Skeletal muscle satellite cell (primary cell): ENCODE measurements around the gene MANSC1. TPM values are rescaled to one million over a fixed set of nuclear protein-coding genes. Genes with fewer than 3 reads are reported as not detected.

Experiments
- H3K27me3 ChIP-seq: 2 replicates; pipeline ENCODE4 v1.7.0; 2013; ENCODE audit warnings: low read length; ENCODE audit not compliant: control insufficient read depth, insufficient read depth
- H3K36me3 ChIP-seq: 2 replicates; pipeline ENCODE4 v1.7.0; 2013; ENCODE audit warnings: mild to moderate bottlenecking, control low read depth, low read length; ENCODE audit not compliant: insufficient read depth
- H3K4me1 ChIP-seq: 2 replicates; pipeline ENCODE4 v1.7.0; 2013; ENCODE audit warnings: low read length; ENCODE audit not compliant: control insufficient read depth, insufficient read depth
- H3K4me2 ChIP-seq: 2 replicates; pipeline ENCODE4 v1.7.0; 2013; ENCODE audit warnings: mild to moderate bottlenecking, low read length
- H3K4me3 ChIP-seq: 2 replicates; pipeline ENCODE4 v1.7.0; 2013; ENCODE audit warnings: low read length
- H3K9ac ChIP-seq: 2 replicates; pipeline ENCODE4 v1.7.0; 2013; ENCODE audit warnings: mild to moderate bottlenecking, low read depth, low read length, moderate library complexity
- H3K9me3 ChIP-seq: replicated peaks from 2 replicates; pipeline ENCODE4 v1.7.0; 2013; ENCODE audit warnings: mild to moderate bottlenecking, control low read depth, low read length
- total RNA-seq: library from RNA; depleted of rRNA; stranded (reverse); fragments of >200 nt; gene quantifications from 2 replicates; pipeline ENCODE4 v1.2.3, GENCODE V29; 2012; rRNA removed

MANSC1 gene
- 2.0 and 2.4 TPM in 2 replicates for total RNA-seq

DNA sequence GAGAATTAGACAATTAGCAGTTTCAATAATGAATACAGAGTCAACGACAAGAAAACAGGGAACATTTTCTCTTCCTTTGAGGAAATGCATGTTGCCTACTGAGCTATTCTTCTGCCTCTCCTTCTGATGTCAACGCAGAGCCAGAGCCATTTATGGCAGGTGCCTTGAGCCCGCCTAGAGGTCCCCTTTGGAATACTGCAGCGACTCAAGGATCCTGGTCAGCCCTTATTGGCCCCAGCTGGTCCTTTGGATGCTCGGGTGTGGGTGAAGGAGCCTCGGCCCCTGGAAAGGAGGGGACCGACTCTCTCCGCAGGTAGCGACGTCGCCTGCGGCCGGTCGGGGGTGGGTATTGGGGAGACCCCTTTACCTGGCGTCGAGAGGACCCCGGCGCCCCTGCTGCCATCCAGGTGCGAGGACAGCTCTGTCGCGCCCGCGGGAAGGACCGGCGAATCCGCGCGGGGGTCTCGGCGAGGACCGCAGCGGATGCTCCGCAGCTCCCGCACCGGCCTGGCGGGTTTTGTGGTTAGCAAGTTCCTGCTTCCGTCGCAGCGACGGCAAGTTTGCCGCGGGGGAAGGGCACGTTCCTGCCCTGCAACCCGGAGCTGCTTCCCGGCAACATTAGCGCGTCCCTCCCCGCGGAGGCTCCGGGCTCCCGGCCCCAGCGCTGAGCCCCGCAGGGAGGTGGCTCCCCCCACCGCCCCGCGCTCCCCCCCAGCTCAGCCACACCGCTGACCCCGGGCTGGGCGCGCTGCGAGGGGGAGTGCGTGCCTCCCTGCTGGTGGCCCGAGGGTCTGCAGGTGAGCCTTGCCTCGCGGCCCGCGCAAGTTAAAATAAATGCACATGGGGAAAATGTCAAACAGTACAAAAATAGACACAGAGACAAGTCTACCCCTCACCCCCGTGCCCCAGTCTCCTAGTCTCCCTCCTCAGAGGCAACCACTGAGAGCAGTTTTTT, at the start of gene MANSC1:
Gene MANSC1, minus strand, starts transcription at position 532 of the 955 bp plus-strand sequence. CDS start 6,928 bp downstream, outside the sequence.
- Histone ChIP-seq H3K4me1 (no peaks in the 10 kb centered on the region), H3K27me3 (peaks cover 3% of the 10 kb centered on the region), H3K36me3 (no peaks in the 10 kb centered on the region), H3K4me3 (peak within 1 kb of the TSS; percentile 75), H3K4me2 (peak within 1 kb of the TSS; percentile 97), H3K9ac (peak within 1 kb of the TSS; percentile 71), H3K9me3 (no peaks in the 10 kb centered on the region)

DNA sequence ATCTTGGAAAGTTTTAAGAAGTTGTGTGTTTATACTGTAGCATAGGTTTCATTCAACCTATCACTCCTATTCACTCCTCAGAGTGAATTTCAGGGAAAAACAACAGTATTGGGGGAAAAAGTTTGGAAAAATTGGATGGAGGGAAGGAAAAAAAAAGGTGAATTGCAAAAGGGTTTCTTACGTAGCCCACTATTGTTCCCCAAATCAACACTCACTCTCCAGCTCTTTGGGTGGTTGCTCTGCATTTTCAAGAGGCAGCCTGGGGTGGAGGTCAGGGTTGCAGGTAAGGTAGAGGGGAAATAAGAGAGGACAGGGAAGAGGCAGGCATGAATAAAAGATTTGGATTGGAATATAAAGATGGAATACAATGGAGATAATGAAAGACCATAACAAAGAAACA, 49.1 kb upstream of the MANSC1 start:
- H3K9me3 ChIP-seq, result no peaks in the 10 kb centered on the region
- no peak overlapping the region for H3K4me2 ChIP-seq
- H3K9ac ChIP-seq, result no peak overlapping the region
- H3K27me3 ChIP-seq, result no peaks in the 10 kb centered on the region
- peaks cover 22% of the 10 kb centered on the region for H3K4me1 ChIP-seq
- no peaks in the 10 kb centered on the region for H3K36me3 ChIP-seq
- H3K4me3 ChIP-seq, result no peak overlapping the region

DNA sequence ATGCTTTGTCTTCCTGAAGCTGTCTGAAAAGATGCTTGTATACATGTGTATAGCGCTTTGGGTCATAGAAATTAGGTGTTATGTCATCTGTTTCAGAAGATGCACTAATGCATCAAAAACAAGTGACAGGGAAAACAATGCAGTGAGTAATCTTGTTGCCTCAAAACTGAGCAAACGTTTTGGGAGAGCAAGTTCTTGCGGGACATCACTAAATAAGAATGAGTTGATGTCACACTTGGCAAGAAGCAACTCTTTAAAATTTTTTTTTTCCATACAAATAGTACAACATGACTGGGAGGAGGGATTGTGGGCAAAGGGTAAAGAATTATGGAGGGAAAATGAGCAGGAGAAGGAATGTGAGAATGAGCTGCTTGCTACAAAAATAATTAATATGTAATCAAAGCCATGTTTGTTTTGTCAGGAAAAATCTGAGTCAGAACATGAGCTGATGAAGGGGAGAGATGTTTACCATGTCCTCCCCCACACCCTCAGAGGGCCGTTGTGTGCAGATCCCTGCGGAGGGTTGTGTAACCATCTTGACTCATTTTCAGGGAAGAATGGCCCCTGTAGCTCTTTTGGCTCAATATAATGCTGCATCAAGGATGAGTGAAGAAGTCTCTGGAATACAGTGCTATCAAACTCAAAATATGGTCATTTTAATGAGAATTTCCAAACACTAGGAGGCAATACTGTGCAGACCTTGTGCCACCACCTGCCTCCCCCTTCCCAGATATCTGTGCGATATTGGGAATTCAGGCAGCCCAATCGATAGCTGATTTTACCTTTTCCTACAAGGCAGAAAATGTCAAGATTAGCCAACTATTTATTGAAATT, 48.2 kb upstream of the MANSC1 start:
- Histone ChIP-seq H3K9ac (no peak overlapping the region), H3K4me2 (peak overlapping the region; percentile 70), H3K27me3 (no peaks in the 10 kb centered on the region), H3K4me3 (peak overlapping the region; percentile 32), H3K36me3 (no peaks in the 10 kb centered on the region), H3K9me3 (no peaks in the 10 kb centered on the region), H3K4me1 (peaks cover 22% of the 10 kb centered on the region)

DNA sequence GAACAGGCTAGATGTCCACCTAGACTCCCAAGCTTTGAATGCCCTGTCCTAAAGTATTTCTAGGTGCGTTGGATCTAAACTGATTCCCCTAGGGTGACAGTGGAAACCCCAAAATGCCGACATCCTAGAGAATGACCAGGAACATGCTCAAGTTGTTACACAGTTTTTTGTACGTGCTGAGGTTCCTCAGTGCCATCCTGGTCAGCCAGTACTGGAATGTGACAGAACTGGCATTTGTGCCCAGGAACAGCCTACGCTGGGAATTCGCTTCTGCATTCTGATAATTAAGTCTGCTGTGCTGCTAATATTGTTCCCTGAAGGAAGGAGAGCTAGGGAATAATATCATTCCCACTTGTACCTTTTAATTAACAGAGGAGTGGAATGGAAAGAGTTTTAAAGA, 47.1 kb upstream of the MANSC1 start:
- no peak overlapping the region for H3K9ac ChIP-seq
- H3K4me2 ChIP-seq, result no peak overlapping the region
- H3K9me3 ChIP-seq, result no peaks in the 10 kb centered on the region
- H3K4me3 ChIP-seq, result no peak overlapping the region
- H3K27me3 ChIP-seq, result no peaks in the 10 kb centered on the region
- H3K36me3 ChIP-seq, result no peaks in the 10 kb centered on the region
- peaks cover 22% of the 10 kb centered on the region for H3K4me1 ChIP-seq

DNA sequence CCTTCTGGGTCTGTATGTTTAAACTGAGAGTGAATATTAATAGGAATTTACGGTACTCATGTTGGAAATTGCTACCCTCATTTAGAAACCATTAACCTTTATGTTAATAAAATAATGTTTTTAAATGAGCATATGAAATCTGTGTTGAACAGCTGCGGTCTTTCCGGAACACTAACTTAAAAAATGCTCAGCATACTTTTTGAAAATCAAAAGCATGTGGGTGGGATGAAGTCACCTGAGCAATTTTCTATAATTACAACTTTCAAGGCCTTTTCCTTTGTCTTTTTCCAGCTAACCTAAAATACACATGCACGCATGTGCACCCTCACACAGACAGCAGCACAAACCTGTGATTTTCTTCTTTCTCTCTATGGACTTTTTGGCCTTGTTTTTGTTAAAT, 46.7 kb upstream of the MANSC1 start:
- no peaks in the 10 kb centered on the region for H3K36me3 ChIP-seq
- H3K4me3 ChIP-seq, result no peak overlapping the region
- H3K4me2 ChIP-seq, result no peak overlapping the region
- H3K27me3 ChIP-seq, result no peaks in the 10 kb centered on the region
- H3K9me3 ChIP-seq, result no peaks in the 10 kb centered on the region
- peaks cover 22% of the 10 kb centered on the region for H3K4me1 ChIP-seq
- no peak overlapping the region for H3K9ac ChIP-seq

DNA sequence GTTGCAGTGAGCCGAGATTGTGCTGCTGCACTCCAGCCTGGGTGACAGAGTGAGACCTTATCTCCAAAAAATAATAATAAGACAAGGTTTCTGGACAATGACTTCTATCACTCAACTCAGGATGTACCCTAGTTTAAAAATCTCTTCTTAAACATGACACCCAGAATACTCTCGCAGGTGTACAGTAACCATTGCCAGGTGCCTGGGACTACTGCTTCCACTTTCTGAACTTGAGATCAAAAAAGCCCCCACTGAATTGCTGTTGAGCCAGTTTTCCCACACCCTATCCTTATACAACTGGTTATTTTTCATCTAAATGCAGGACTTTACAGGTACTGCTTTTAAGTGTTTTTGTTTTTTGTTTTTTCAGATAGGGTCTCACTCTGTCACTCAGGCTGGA, 43.1 kb upstream of the MANSC1 start:
- no peak overlapping the region for H3K4me2 ChIP-seq
- H3K27me3 ChIP-seq, result no peaks in the 10 kb centered on the region
- no peaks in the 10 kb centered on the region for H3K36me3 ChIP-seq
- H3K4me1 ChIP-seq, result peaks cover 15% of the 10 kb centered on the region
- no peaks in the 10 kb centered on the region for H3K9me3 ChIP-seq
- H3K4me3 ChIP-seq, result no peak overlapping the region
- H3K9ac ChIP-seq, result no peak overlapping the region

DNA sequence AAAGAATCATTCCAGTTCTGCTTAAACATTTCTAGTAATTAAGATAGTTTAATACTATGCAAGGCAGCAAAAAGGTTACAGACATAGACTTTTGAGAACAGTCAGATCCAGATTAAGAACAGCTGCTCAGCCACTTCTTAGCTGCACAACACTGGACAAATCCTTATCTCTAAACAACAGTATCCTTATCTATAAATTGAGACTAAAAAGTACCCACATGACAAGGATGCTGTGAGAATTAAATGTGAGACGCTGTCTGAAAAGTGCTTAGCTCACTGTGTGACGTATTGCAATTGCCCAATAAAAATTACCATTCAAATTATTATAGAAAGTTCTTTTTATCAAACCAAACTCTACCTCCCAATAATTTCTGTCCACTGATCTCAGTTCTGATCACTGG, 42.4 kb upstream of the MANSC1 start:
- H3K4me3 ChIP-seq, result no peak overlapping the region
- no peaks in the 10 kb centered on the region for H3K27me3 ChIP-seq
- H3K4me2 ChIP-seq, result no peak overlapping the region
- H3K9ac ChIP-seq, result no peak overlapping the region
- H3K36me3 ChIP-seq, result no peaks in the 10 kb centered on the region
- peaks cover 15% of the 10 kb centered on the region for H3K4me1 ChIP-seq
- no peaks in the 10 kb centered on the region for H3K9me3 ChIP-seq

DNA sequence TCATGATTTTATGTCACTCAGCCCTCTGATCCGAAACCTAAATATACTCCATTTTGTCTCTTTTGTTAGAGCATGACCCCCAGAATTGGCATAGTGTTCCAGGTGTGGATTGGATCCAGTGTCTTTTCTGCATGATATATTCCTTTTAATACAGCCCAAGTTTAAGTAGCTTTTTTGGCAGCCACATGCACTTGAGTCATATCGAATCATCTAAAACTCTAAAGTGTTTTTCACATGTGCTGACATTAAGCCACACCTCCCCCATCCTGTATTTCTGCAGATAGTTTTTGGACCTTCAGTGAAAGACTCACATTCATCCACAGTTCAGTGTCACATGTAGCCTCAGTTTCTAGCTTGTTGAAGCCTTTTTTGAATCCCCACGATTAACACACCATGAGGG, 37.5 kb upstream of the MANSC1 start:
- H3K9ac ChIP-seq, result no peak overlapping the region
- peak overlapping the region; percentile 33 for H3K4me2 ChIP-seq
- no peaks in the 10 kb centered on the region for H3K9me3 ChIP-seq
- no peaks in the 10 kb centered on the region for H3K36me3 ChIP-seq
- no peak overlapping the region for H3K4me3 ChIP-seq
- no peaks in the 10 kb centered on the region for H3K27me3 ChIP-seq
- peaks cover 17% of the 10 kb centered on the region for H3K4me1 ChIP-seq

DNA sequence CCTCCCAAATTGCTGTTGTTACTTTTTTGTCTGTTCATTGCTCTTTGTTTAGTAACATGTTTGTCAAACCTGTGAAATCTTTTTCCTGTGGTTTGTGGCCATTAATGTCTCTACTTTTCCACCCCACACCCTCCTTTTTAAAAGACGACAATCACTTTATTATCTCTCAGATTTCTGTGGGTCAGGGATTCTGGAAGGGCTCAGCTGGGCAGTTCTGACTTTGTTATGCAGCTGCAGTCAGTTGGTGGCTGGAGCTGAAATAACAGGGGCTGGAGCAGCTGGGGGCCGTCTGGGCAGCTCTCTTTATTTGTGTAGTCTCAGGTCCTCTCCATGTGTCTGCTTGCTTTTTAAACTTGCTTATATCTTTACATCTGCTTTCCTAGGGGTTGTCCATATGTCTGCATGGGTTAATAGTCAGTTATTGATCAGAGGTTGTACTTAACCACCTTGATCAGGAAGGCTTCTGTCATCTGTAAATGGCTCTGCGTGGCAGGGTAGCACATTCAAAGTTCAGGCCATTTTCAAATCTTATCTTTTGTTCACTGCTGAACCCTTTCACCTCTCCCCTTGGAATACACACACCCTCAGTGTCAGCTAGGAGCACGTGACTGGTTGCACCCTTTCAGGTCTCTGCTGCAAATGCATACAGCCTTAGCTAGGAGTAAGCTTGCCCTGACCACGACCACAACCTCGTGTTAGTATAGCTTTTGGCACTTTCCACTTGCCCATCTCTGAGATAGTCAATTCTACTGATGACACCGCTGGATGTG, 34.7 kb upstream of the MANSC1 start:
- Histone ChIP-seq H3K4me3 (no peak overlapping the region), H3K4me1 (peaks cover 17% of the 10 kb centered on the region), H3K27me3 (no peaks in the 10 kb centered on the region), H3K9me3 (no peaks in the 10 kb centered on the region), H3K4me2 (no peak overlapping the region), H3K9ac (no peak overlapping the region), H3K36me3 (no peaks in the 10 kb centered on the region)

DNA sequence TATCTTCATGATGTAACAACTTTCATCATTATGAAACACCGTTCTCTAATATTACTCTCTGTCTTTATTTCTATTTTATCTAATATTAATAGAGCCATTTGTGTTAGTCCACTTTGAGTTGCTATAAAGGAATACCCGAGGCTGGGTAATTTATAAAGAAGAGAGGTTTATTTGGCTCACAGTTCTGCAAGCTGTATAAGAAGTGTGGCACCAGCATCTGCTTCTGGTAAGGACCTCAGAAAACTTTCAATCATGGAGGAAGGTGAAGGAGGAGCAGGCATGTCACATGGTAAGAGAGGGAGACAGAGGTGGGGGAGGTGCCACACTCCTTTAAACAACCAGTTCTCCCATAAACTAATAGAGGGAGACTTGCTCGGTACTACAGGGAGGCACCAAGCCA, 31.9 kb upstream of the MANSC1 start:
- Histone ChIP-seq H3K4me3 (no peak overlapping the region), H3K36me3 (no peaks in the 10 kb centered on the region), H3K27me3 (no peaks in the 10 kb centered on the region), H3K4me2 (no peak overlapping the region), H3K9me3 (no peaks in the 10 kb centered on the region), H3K4me1 (peaks cover 6% of the 10 kb centered on the region), H3K9ac (no peak overlapping the region)
